ENCODE measurements around the gene BDNF. TPM values are rescaled to one million over a fixed set of nuclear protein-coding genes. Genes with fewer than 3 reads are reported as not detected.

Gene BDNF
- total and polyA plus RNA-seq, 2 donors (not counting 3 experiments of a cell fraction or from before 2014, with no cell fraction given), result 3.1 to 3.6 TPM

GRCh38 chr11:27612932-27613880, 87.0 kb downstream of the BDNF start:
- Histone ChIP-seq H3K27me3 (ENCODE audit: control insufficient read depth in 2 of 2, insufficient read depth in 2 of 2, low read length in 2 of 2) (no peaks in the 10 kb centered on the region), H3K4me2 (ENCODE audit: insufficient read depth, low read length) (no peak overlapping the region), H3K79me2 (ENCODE audit: control insufficient read depth, insufficient read depth, low read length) (no peaks in the 10 kb centered on the region), H4K20me1 (replicated peaks; ENCODE audit: control insufficient read depth, extremely low read depth, insufficient read depth, low read length) (no peaks in the 10 kb centered on the region), H3K36me3 (ENCODE audit: control insufficient read depth in 2 of 2, extremely low read depth in 1 of 2, insufficient read depth in 2 of 2, low read length in 2 of 2) (no peaks in the 10 kb centered on the region), H3K27ac (ENCODE audit: insufficient read depth, low read depth, low read length) (no peak overlapping the region), H2AFZ (ENCODE audit: low read depth, low read length) (no peak overlapping the region), H3K9me1 (replicated peaks; ENCODE audit: control insufficient read depth, extremely low read depth, insufficient read depth, low read length) (no peaks in the 10 kb centered on the region), H3K4me3 (replicated peaks in 1 of 3; ENCODE audit: insufficient read depth in 1 of 3, low read depth in 1 of 3, low read length in 3 of 3) (no peak overlapping the region), H3K9ac (replicated peaks; ENCODE audit: extremely low read depth, insufficient read depth, low read length) (no peak overlapping the region), H3K4me1 (ENCODE audit: control insufficient read depth, extremely low read depth, insufficient read depth, low read length) (no peaks in the 10 kb centered on the region), H3K9me3 (replicated peaks; ENCODE audit: control insufficient read depth, insufficient read depth, low read length) (no peaks in the 10 kb centered on the region)
- BruUV-seq (replicated peaks), result no TSS peak
- ChIA-PET CTCF (no interaction called here), POLR2A (no interaction called here)
- intact Hi-C loops (cut with micrococcal nuclease) (no loop called here), dilution Hi-C loops (cut with MboI; ENCODE audit: extremely low pct_ligation_motif_present, low sequenced_read_pairs) (no loop called here)
- FAIRE-seq (no peak), DNase-seq (ENCODE audit: low read depth, low spot score) (no peak)
- TF ChIP-seq EZH2 (IDR thresholded peaks at IDR 0.05; ENCODE audit: borderline replicate concordance, low read depth, low read length, severe bottlenecking) (no peak), MYC (IDR thresholded peaks at IDR 0.05; ENCODE audit: low read depth, low read length) (no peak), POLR2AphosphoS5 (IDR thresholded peaks at IDR 0.05; ENCODE audit: insufficient read depth, low read depth, low read length) (no peak), FOS (IDR thresholded peaks at IDR 0.05; ENCODE audit: borderline replicate concordance, insufficient read depth, low read length) (no peak)

GRCh38 chr11:27611947-27612455, 88.3 kb downstream of the BDNF start:
- H2AFZ ChIP-seq (ENCODE audit: low read depth, low read length), result no peak overlapping the region
- intact Hi-C loops (cut with micrococcal nuclease), result no loop called here
- H3K9ac ChIP-seq (replicated peaks; ENCODE audit: extremely low read depth, insufficient read depth, low read length), result no peak overlapping the region
- H3K4me2 ChIP-seq (ENCODE audit: insufficient read depth, low read length), result no peak overlapping the region
- no peaks in the 10 kb centered on the region for H4K20me1 ChIP-seq (replicated peaks; ENCODE audit: control insufficient read depth, extremely low read depth, insufficient read depth, low read length)
- FAIRE-seq, result no peak
- H3K4me3 ChIP-seq (replicated peaks in 1 of 3; ENCODE audit: insufficient read depth in 1 of 3, low read depth in 1 of 3, low read length in 3 of 3), result no peak overlapping the region
- DNase-seq (ENCODE audit: low read depth, low spot score), result no peak
- H3K27me3 ChIP-seq (ENCODE audit: control insufficient read depth in 2 of 2, insufficient read depth in 2 of 2, low read length in 2 of 2), result peaks cover 0 to 2% of the 10 kb centered on the region in 2 experiments
- H3K27ac ChIP-seq (ENCODE audit: insufficient read depth, low read depth, low read length), result no peak overlapping the region
- TF ChIP-seq MYC (IDR thresholded peaks at IDR 0.05; ENCODE audit: low read depth, low read length) (no peak), CTCF (IDR thresholded peaks at IDR 0.05; ENCODE audit: extremely low read depth in 1 of 2, insufficient read depth in 1 of 2, low read depth in 1 of 2, low read length in 2 of 2) (no peak), POLR2AphosphoS5 (IDR thresholded peaks at IDR 0.05; ENCODE audit: insufficient read depth, low read depth, low read length) (no peak), MAX (IDR thresholded peaks at IDR 0.05; ENCODE audit: insufficient read depth, insufficient read length) (no peak), EZH2 (IDR thresholded peaks at IDR 0.05; ENCODE audit: borderline replicate concordance, low read depth, low read length, severe bottlenecking) (no peak), GATA2 (IDR thresholded peaks at IDR 0.05; ENCODE audit: insufficient read depth, insufficient read length, low read depth, low read length) (no peak), JUN (IDR thresholded peaks at IDR 0.05; ENCODE audit: borderline replicate concordance, insufficient read depth, insufficient read length, low read depth) (no peak), POLR2A (IDR thresholded peaks at IDR 0.05; ENCODE audit: low read depth, low read length) (no peak), FOS (IDR thresholded peaks at IDR 0.05; ENCODE audit: borderline replicate concordance, insufficient read depth, low read length) (no peak)
- dilution Hi-C loops (cut with MboI; ENCODE audit: extremely low pct_ligation_motif_present, low sequenced_read_pairs), result no loop called here
- H3K79me2 ChIP-seq (ENCODE audit: control insufficient read depth, insufficient read depth, low read length), result no peaks in the 10 kb centered on the region
- CTCF ChIA-PET, result no interaction called here
- no peaks in the 10 kb centered on the region for H3K9me1 ChIP-seq (replicated peaks; ENCODE audit: control insufficient read depth, extremely low read depth, insufficient read depth, low read length)
- no TSS peak for BruUV-seq (replicated peaks)
- H3K9me3 ChIP-seq (replicated peaks; ENCODE audit: control insufficient read depth, insufficient read depth, low read length), result no peaks in the 10 kb centered on the region
- H3K36me3 ChIP-seq (ENCODE audit: control insufficient read depth in 2 of 2, extremely low read depth in 1 of 2, insufficient read depth in 2 of 2, low read length in 2 of 2), result no peaks in the 10 kb centered on the region
- H3K4me1 ChIP-seq (ENCODE audit: control insufficient read depth, extremely low read depth, insufficient read depth, low read length), result no peaks in the 10 kb centered on the region
- POLR2A ChIA-PET, result no interaction called here

Measured in endothelial cell of umbilical vein (primary cell).